ENCODE data around the gene ZFP36L1. TPM values are rescaled to one million over a fixed set of nuclear protein-coding genes. Genes with fewer than 3 reads are reported as not detected.

Gene ZFP36L1
- total and polyA plus RNA-seq, 9 of the 15 experiments (the other 6 are each of a cell fraction or from before 2014, with no cell fraction given): 1.3 to 26.6 (median 3.7) TPM

- TF ChIP-seq, protein P1, sequence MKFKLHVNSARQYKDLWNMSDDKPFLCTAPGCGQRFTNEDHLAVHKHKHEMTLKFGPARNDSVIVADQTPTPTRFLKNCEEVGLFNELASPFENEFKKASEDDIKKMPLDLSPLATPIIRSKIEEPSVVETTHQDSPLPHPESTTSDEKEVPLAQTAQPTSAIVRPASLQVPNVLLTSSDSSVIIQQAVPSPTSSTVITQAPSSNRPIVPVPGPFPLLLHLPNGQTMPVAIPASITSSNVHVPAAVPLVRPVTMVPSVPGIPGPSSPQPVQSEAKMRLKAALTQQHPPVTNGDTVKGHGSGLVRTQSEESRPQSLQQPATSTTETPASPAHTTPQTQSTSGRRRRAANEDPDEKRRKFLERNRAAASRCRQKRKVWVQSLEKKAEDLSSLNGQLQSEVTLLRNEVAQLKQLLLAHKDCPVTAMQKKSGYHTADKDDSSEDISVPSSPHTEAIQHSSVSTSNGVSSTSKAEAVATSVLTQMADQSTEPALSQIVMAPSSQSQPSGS (CRISPR knock-in tag; IDR thresholded peaks at IDR 0.05): peak; percentile 43; the same call in 1 of the 2 replicates
- TF ChIP-seq PTRF (tag; IDR thresholded peaks at IDR 0.05) (no peak), E2F5 (CRISPR knock-in tag; IDR thresholded peaks at IDR 0.05) (peak; percentile 83), DDX20 (tag; IDR thresholded peaks at IDR 0.05; ENCODE audit: low read depth) (no peak), WHSC1 (IDR thresholded peaks at IDR 0.05; ENCODE audit: low read length) (no peak), ZNF165 (CRISPR knock-in tag; IDR thresholded peaks at IDR 0.05; ENCODE audit: borderline replicate concordance) (no peak), GTF2E2 (tag; IDR thresholded peaks at IDR 0.05) (peak; percentile 40; the same call in 1 of the 2 replicates), AFF4 (CRISPR knock-in tag; IDR thresholded peaks at IDR 0.05) (peak; percentile 58; the same call in 1 of the 2 replicates), SP2 (IDR thresholded peaks at IDR 0.05; ENCODE audit: extremely low read depth, low read depth, low read length, poor library complexity, severe bottlenecking) (no peak), GTF2A2 (tag; IDR thresholded peaks at IDR 0.05) (0 out of 2 replicates have a peak, but pooled peaks have one; percentile 59), ZNF507 (tag; conservative IDR thresholded peaks at IDR 0.05) (no peak)
- TF ChIP-seq, protein P2, sequence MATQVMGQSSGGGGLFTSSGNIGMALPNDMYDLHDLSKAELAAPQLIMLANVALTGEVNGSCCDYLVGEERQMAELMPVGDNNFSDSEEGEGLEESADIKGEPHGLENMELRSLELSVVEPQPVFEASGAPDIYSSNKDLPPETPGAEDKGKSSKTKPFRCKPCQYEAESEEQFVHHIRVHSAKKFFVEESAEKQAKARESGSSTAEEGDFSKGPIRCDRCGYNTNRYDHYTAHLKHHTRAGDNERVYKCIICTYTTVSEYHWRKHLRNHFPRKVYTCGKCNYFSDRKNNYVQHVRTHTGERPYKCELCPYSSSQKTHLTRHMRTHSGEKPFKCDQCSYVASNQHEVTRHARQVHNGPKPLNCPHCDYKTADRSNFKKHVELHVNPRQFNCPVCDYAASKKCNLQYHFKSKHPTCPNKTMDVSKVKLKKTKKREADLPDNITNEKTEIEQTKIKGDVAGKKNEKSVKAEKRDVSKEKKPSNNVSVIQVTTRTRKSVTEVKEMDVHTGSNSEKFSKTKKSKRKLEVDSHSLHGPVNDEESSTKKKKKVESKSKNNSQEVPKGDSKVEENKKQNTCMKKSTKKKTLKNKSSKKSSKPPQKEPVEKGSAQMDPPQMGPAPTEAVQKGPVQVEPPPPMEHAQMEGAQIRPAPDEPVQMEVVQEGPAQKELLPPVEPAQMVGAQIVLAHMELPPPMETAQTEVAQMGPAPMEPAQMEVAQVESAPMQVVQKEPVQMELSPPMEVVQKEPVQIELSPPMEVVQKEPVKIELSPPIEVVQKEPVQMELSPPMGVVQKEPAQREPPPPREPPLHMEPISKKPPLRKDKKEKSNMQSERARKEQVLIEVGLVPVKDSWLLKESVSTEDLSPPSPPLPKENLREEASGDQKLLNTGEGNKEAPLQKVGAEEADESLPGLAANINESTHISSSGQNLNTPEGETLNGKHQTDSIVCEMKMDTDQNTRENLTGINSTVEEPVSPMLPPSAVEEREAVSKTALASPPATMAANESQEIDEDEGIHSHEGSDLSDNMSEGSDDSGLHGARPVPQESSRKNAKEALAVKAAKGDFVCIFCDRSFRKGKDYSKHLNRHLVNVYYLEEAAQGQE (IDR thresholded peaks at IDR 0.05; ENCODE audit: borderline replicate concordance): peak; percentile 89
- TF ChIP-seq, protein P2 (CRISPR knock-in tag; IDR thresholded peaks at IDR 0.05; ENCODE audit: low read depth): peak; percentile 78
These were observed 23.5 kb upstream of the ZFP36L1 start (continued) for GRCh38 chr14:68816183-68816942.
